ENCODE data around the gene PDIA5.

DNA sequence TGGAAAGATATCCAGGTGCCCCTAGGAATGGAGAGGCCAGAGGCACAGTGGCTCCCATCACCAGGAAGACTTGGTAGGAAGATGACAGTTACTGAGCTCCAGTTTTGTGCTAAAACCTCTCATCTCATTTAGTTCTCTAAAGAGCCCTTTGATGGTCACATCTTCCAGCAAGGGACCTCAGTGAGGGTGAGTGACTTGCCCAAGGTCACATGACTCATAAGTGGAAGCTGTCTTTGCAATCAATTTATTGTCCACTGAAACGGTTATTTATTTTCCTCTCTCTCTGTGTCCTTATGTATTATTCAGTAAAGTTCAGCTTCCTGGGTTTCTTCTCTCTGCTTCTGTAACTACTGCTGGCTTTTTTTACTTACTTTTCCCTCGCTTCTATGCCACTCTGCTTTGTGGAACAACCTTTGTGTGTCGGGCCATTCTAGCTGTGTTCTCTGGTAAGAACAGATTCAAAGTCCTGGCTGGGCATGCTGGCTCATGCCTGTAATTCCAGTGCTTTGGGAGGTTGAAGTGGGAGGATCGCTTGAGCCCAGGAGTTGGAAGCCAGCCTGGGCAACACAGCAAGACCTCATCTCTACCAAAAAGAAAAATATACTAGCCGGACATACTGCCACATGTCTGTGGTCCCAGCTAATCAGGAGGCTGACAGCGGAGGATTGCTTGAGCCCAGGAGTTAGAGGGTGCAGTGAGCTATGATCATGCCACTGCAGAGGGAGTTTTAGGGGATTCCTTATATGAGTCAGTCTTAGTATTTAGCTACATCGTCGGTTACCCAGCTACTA, 55.9 kb downstream of the PDIA5 start:
- TF ChIP-seq, protein P1, sequence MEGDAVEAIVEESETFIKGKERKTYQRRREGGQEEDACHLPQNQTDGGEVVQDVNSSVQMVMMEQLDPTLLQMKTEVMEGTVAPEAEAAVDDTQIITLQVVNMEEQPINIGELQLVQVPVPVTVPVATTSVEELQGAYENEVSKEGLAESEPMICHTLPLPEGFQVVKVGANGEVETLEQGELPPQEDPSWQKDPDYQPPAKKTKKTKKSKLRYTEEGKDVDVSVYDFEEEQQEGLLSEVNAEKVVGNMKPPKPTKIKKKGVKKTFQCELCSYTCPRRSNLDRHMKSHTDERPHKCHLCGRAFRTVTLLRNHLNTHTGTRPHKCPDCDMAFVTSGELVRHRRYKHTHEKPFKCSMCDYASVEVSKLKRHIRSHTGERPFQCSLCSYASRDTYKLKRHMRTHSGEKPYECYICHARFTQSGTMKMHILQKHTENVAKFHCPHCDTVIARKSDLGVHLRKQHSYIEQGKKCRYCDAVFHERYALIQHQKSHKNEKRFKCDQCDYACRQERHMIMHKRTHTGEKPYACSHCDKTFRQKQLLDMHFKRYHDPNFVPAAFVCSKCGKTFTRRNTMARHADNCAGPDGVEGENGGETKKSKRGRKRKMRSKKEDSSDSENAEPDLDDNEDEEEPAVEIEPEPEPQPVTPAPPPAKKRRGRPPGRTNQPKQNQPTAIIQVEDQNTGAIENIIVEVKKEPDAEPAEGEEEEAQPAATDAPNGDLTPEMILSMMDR (IDR thresholded peaks at IDR 0.05), result no peak
- no peak for TF ChIP-seq POLR2A (IDR thresholded peaks at IDR 0.05)
